HG02623 (cell line): ENCODE results near the gene BET1.

ENCODE experiments used
- ATAC-seq: cut with Tn5 transposase; IDR thresholded peaks from one replicate; pipeline ENCODE4 v1.9.1; 2021; ENCODE audit warnings: moderate library complexity; ENCODE audit not compliant: unreplicated experiment

BET1 gene

DNA sequence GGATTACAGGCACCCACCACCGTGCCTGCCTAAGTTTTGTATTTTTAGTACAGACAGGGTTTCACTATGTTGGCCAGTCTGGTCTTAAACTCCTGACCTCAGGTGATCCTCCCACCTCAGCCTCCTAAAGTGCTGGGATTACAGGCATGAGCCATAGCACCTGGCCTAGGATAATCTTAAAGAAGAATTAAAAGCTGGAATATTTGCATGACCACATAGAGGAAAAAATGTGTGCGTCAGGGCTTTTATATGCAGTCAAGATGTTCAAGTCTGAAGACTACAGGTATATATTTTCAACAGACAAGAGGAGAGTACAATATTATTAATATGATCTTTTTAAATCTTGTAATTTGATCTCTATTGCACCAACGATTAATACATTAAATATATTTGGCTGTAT lies 43.2 kb downstream of the BET1 start:
- ATAC-seq: no peak

DNA sequence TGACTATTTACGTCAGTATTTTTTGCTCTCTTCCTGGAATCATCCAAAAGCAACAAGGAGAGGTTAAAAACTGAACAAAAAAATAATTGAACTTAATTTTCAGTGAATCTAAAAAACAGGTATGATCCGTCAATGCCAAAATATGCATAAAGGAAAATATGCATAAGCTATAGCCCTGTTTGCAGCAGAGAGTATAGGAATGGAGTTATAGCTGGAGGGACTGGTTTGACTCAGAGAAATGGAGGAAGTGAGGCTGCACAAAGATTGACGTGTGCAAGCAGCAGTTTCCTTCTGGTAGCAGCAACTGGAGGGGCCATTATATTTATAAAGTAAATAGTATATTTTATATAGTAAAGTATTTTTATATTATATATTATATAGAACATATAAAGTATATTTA lies 45.5 kb downstream of the BET1 start:
- no peak for ATAC-seq

GRCh38 chr7:93958216-93958615 lies 45.9 kb downstream of the BET1 start:
- ATAC-seq: no peak

- no peak for ATAC-seq
Measured at GRCh38 chr7:93957767-93958166, 46.4 kb downstream of the BET1 start.

DNA sequence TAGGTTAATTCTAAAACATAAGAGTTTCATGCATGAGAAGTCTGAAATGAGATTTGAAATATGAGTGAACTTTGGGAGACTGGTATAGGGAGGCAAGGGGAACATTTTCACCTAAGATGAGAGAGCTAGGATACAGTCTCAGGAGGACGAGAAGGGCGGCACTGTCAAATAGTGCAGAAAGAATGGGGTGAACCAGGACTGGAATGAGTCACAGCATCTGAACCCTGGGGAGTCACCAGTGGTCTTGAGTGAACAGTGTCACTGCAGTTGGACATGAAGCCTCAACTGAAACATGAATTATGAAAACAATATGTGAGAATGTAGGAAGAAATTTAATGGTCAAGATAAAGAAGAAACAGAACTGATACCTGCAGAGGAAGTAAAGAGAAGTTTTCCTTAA lies 48.9 kb downstream of the BET1 start:
- ATAC-seq: no peak

DNA sequence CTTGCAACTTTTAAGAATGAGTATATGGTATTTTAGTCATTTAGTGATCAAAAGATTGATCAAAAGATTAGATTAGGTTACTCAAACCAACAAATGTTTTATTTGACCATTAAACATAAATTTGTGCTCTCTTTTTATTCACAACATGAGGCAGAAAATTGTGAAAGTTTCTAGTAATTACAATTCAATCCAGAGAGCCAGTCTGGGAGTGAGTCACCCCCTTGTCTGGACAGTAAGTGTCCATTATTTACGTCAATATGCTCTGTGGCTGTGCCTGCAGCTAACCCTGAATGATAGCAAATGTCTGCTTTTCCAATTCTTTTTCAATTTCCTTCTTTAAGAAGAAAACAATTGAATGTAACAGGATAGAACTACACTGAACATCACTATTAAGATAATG lies 54.7 kb downstream of the BET1 start:
- no peak for ATAC-seq

DNA sequence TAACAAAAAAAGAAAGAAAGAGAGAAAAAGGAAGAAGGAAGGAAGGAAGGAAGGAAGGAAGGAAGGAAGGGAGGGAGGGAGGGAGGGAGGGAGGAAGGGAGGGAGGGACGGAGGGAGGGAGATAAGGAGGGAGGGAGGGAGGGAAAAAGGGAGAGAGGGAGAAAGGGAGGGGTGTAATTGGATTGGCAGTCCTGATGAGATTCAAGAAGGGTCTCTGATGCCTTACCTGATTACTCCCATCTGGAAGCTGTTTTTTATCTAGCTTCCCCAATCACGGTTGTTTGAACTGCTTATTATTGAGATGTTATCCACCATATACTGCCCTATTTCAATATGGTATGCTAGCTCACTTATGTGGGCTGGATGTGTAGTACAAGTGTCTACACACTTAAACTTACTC lies 55.3 kb downstream of the BET1 start:
- no peak for ATAC-seq

DNA sequence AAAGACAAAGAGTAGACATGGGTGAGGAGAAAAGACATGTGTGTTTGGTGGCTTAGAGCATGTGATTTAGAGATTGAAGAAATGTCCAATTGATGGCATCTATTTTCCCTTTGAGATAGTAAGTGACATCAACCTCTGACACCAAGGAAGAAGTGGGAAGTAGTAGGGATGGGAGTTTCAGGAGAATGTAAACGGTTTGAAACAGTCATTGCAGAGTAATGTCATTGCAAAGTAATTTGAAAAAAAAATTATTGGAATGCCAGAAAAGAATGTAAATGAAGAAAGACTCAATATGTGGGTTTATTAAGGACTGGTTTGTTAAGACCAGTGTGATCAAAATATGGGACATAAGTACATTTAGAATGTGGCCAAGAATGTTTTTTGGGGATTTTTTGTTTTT lies 56.0 kb downstream of the BET1 start:
- no peak for ATAC-seq

DNA sequence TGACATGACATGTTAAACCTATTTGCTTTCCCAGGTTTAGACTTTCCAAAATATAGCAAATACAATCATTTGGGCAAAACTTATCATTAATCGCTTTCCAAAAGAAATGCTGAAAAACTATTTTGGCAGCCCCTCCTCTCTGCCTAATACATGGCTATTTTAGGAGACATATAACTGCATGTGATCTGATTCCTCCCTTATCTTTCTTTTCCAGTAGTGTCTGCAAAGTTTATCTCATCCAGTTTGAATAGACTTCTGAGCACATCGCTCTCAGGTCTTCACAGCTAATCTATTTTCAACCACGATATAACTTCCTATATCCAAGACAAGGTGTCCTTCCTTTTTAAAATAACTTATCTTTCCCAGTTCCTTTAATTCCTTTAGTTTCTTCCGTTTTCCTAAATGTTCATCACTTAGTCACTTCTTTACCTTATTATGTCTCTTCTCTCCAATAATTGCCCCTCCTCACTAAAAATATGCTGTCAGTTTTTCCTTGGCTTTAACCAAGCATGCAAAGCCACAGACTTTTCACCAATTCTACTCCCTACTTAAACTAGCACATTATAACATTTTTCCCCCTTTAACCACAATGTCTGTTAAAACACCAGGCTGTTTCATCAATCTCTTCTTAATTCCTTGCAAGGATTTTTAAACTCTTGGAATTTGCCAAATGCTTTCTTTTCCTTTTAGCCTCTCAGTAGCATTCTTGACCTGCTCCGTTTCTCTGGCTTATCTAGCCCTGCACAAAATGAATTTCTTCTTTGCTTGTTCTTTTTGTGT lies 58.2 kb downstream of the BET1 start:
- ATAC-seq: no peak

DNA sequence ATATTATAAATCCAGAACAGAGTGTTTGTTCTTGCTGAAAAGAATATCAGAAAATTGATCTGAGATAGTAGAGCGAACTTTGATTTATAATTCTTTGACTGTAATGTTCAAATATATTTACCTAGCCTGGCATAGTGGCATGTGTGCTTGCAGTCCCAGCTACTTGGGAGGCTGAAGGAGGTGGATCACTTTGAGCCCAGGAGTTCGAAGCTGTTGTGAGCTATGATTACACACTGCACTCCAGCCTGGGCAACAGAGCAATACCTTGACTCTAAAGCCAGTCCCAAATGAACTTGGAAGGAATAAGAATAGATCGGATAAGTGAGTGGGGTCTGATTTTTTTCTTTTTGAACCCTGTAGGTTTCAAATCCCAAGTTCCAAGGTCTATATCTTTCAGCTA lies 59.1 kb downstream of the BET1 start:
- no peak for ATAC-seq

DNA sequence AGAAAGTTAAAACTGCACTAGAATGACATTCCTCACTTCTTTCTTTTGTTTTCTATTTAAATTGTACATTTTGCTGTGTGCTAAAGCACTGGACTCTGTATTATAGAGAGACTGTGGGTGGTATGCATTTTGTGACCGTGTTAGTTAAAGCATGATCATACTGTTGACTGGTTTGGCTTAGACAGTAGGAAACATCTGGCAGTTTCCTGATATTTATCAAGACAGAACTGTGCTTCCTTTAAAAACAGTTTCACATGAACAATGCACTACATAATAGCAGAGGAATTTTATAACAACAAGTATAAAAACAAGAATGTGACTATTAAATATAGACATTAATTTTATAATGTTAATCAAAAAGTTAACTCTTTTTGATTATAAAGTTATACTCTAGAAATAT lies 59.5 kb downstream of the BET1 start:
- ATAC-seq: no peak

GRCh38 chr7:93943816-93944540 lies 60.2 kb downstream of the BET1 start:
- no peak for ATAC-seq
